ENCODE results near the gene ITGB6. TPM values are rescaled to one million over a fixed set of nuclear protein-coding genes. Genes with fewer than 3 reads are reported as not detected.

The ITGB6 gene
- total and polyA plus RNA-seq, 8 donors, result 2.3 to 49.6 (median 8.3) TPM

GRCh38 chr2:160052531-160052930 is 147.5 kb downstream of the ITGB6 start:
- no peak overlapping the region for H3K27ac ChIP-seq
- no peak for DNase-seq
- H3K27me3 ChIP-seq, result no peaks in the 10 kb centered on the region
- intact Hi-C loops (cut with DNase I; ENCODE audit: low total_unique reads), result no loop called here
- peaks cover 0 to 21% (median 3%) of the 10 kb centered on the region in 4 donors for H3K4me1 ChIP-seq
- 74 to 88% (median 85%) methylated on average over 2 of the region's 2 CpGs for WGBS, 5 donors
- H3K9me3 ChIP-seq, result no peaks in the 10 kb centered on the region
- no peaks in the 10 kb centered on the region for H3K36me3 ChIP-seq
- H3K4me3 ChIP-seq, result no peak overlapping the region
- TF ChIP-seq EP300 (IDR thresholded peaks at IDR 0.05) (no peak), CTCF (IDR thresholded peaks at IDR 0.05) (no peak), POLR2AphosphoS5 (IDR thresholded peaks at IDR 0.05) (no peak), POLR2A (IDR thresholded peaks at IDR 0.05) (no peak)

- TF ChIP-seq EP300 (IDR thresholded peaks at IDR 0.05) (no peak), POLR2AphosphoS5 (IDR thresholded peaks at IDR 0.05) (no peak), POLR2A (IDR thresholded peaks at IDR 0.05) (no peak), CTCF (IDR thresholded peaks at IDR 0.05) (no peak)
- no peaks in the 10 kb centered on the region for H3K9me3 ChIP-seq
- no peak overlapping the region for H3K4me3 ChIP-seq
- no peaks in the 10 kb centered on the region for H3K27me3 ChIP-seq
- H3K36me3 ChIP-seq, result no peaks in the 10 kb centered on the region
- WGBS, 5 donors, result 47 to 65% (median 53%) methylated on average over 3 of the region's 3 CpGs
- DNase-seq, result no peak
- H3K27ac ChIP-seq, result no peak overlapping the region
- H3K4me1 ChIP-seq, result peaks cover 0 to 21% (median 3%) of the 10 kb centered on the region in 4 donors
- intact Hi-C loops (cut with DNase I; ENCODE audit: low total_unique reads), result no loop called here
Observed at GRCh38 chr2:160051371-160051800, 148.7 kb downstream of the ITGB6 start.

DNA sequence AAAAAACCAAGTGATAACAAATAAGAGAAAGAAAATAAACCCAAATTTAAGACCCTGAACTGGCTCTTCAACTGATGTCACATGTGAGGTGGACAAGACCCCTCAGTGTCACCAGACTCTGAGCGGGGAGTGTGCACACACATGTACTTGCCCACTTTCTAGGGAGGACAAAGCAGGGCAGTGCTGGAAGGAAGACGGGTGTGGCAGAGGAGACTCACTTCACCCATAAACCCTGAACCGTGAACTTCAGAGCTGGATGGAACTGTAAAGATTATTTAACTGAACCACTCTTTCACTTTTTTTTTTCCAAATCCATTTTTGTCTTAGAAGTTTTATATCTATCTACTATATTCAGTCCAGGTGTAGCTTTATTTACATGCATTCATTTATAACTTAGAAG is 149.9 kb downstream of the ITGB6 start:
- Histone ChIP-seq H3K9me3 (no peaks in the 10 kb centered on the region), H3K36me3 (no peaks in the 10 kb centered on the region), H3K27me3 (no peaks in the 10 kb centered on the region), H3K4me1 (peaks cover 0 to 21% (median 3%) of the 10 kb centered on the region in 4 donors), H3K4me3 (no peak overlapping the region), H3K27ac (no peak overlapping the region)
- whole genome bisulfite sequencing, 5 donors, result 75 to 91% (median 83%) methylated on average over 3 of the region's 3 CpGs
- no peak for DNase-seq
- intact Hi-C loops (cut with DNase I; ENCODE audit: low total_unique reads), result no loop called here
- TF ChIP-seq CTCF (IDR thresholded peaks at IDR 0.05) (no peak), EP300 (IDR thresholded peaks at IDR 0.05) (no peak), POLR2A (IDR thresholded peaks at IDR 0.05) (no peak), POLR2AphosphoS5 (IDR thresholded peaks at IDR 0.05) (no peak)

Other genes with a start within 250 kb of the ITGB6 start
- 1 to 10 TPM; 1.7 to 6.8 (median 4.9) TPM for gene PLA2R1, start 137.7 kb downstream of the ITGB6 start, total RNA-seq
- 1 to 10 TPM in 1 of 3 donors, under 1 TPM in 2; 0.31 to 3.9 (median 0.81) TPM for gene PLA2R1, start 137.7 kb downstream of the ITGB6 start, polyA plus RNA-seq

Measured in stomach (tissue), 9 donors.